HG03439 (cell line): Measurements from ENCODE around the gene PPP1R3G.
"Not testable (repeated sequence)": the region's sequence is repeated elsewhere in the genome, so short reads cannot be mapped to it uniquely, and the experiment has no call there.

ENCODE experiments used
- ATAC-seq: cut with Tn5 transposase; IDR thresholded peaks from one replicate; pipeline ENCODE4 v1.9.1; 2021; ENCODE audit warnings: mild to moderate bottlenecking, moderate library complexity; ENCODE audit not compliant: unreplicated experiment

Gene PPP1R3G

DNA sequence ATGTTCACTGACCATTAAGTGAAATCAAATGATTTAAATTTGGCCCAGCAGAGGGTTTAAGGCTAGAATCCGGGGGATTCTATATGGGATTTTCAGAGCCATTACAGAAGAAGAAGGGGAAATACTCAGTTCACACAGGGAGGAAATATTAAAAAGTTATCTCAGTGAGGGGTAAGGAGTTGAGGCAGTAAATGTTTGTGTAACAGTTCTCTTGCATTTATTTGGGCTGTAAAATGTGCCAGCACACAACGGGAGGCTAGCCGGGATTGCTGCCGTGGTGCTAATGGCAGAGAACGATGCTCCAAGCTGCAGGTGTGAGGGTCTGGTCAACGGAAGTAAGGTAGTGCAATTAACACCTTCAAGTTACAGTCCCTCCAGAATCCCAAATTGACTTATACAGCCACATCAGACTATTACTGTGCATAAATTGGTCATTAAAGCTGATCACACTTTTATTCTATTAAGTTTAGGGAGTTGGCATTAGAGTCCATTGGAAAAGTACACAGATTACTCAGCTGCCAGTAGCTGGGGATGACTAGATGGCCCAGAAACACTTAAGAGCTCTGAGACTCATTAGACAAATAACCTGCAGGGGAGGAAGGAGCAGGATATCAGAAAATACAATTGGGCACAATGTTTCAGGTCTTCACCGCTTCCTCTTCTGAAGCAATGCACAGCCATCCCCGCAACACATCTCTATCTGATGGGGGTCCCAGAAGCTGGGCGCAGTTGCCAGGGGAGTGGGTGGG, 31.3 kb downstream of the PPP1R3G start:
- no peak for ATAC-seq

DNA sequence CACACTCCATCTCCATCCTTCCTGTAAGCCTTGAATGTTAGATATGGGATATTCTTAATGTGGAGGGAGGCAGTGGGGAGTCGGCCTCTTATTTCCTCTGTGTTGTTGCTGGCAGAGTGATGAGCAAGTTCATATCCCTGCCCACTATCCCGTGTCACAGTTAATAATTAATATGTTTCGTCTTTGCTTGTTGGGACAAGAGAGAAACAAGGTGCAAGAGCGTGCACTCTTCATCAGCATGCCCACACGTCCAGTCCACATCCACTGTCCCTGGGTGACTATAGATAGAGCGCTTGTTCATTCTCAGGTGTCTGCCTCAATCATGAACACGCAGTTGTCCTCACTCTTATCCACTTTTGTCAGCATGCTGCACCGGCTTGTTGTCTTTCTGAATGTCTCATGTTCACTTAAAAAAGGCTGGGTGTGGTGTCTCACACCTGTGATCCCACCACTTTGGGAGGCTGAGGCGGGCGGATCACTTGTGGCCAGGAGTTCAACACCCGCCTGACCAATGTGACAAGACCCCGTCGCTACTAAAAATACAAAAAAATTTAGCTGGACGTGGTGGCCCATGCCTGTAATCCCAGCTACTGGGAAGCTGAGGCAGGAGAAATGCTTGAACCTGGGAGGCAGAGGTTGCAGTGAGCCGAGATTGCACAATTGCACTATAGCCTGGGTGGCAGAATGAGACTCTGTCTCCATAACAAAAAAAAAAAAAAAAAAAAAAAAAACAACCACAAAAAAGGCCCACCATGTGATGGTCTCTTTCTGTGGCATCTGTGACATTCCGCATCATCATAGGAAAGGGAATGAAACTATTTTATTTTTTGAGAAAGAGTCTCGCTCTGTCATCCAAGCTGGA, 34.2 kb downstream of the PPP1R3G start:
- no peak for ATAC-seq

DNA sequence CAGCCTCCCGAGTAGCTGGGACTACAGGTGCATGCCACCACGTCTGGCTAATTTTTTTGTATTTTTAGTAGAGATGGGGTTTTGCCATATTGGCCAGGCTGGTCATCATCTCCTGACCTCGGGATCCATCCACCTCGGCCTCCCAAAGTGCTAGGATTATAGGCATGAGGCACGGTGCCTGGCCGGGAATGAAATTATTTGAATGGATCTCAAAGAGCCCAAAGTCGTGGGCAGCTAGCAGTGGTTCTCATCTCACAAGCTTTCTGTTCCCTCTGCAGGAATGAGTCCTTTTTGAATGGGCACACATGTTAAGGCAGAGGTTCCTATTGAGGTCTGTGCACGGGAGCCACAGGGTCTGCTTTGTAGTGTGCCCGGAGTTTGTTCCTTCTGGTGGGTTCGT, 34.9 kb downstream of the PPP1R3G start:
- no peak for ATAC-seq

DNA sequence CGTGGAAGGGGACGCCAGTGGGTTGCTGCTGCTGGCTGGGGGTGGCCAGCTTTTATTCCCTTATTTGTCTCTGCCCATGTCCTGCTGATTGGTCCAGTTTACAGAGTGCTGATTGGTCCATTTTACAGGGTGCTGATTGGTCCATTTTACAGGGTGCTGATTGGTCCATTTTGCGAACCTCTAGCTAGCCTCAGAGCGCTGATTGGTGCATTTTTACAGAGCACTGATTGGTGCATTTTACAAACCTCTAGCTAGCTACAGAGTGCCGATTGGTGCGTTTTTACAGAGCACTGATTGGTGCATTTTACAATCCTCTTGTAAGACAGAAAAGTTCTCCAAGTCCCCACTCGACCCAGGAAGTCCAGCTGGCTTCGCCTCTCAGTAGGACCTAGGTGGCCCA, 35.4 kb downstream of the PPP1R3G start:
- ATAC-seq, result not testable (repeated sequence)

DNA sequence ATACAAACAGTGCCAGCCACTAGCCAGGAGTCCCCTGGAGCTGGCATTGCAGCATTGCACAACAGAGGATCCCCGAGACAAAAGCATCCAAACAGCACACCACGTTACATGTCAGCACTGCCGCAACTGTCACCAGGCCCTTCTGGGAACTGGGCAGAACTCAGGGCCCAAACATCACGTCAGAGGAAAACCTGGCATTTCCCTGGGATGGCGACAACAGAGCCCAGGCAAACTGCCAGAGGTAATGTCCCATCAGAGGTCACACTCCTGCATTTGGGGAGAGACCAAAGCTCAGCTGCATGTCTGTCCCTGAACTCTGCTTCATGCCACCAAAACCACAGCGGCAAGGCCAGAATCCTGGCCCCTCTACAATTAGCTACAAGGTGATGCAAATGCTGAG, 36.3 kb downstream of the PPP1R3G start:
- no peak for ATAC-seq

DNA sequence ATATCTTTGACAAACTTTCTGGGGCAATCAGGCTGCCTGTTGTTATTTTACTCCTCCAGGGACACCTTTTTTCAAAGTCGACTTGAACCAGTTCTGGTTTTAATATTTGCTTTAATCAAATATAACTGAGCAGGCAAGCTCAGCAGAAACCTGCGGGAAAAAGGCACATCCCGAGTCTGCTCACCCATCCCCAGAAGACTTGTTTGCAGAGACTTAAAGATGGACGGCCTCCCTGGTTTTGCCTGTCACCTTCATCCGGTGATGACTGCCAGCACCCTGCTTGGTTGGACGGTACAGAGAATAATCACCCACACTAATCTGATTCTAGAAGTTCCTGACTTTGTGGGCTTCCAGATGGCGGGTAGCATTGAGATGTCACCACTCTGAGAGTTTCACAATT, 36.8 kb downstream of the PPP1R3G start:
- no peak for ATAC-seq

DNA sequence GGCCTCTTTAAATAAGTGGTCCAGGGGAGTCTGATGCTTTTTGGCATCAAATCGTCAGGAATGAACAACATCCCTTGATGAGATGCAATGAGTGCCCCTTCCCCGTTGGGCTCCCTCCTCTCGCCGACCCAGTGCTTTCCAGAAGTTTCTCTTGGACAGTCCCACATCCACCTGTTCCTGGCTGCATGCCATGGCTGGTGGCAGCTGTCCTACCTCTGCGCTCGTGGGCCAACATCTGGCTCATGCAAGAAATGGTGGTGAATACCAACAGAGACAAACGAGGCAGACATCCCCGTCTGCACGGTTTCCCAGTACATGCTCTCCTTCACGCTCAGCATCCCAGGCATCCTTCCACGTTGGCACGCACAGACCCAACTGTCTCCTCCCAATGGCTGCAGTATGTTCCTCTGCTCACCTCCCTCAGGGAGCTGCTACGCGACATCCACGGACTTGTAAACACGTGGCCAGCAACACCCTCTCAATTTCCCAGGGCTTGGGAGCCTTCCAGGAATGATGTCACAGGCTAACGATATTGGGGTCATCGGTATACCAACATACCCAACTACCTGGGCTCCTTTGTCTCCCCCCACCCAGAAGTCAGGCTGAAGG, 37.5 kb downstream of the PPP1R3G start:
- no peak for ATAC-seq

DNA sequence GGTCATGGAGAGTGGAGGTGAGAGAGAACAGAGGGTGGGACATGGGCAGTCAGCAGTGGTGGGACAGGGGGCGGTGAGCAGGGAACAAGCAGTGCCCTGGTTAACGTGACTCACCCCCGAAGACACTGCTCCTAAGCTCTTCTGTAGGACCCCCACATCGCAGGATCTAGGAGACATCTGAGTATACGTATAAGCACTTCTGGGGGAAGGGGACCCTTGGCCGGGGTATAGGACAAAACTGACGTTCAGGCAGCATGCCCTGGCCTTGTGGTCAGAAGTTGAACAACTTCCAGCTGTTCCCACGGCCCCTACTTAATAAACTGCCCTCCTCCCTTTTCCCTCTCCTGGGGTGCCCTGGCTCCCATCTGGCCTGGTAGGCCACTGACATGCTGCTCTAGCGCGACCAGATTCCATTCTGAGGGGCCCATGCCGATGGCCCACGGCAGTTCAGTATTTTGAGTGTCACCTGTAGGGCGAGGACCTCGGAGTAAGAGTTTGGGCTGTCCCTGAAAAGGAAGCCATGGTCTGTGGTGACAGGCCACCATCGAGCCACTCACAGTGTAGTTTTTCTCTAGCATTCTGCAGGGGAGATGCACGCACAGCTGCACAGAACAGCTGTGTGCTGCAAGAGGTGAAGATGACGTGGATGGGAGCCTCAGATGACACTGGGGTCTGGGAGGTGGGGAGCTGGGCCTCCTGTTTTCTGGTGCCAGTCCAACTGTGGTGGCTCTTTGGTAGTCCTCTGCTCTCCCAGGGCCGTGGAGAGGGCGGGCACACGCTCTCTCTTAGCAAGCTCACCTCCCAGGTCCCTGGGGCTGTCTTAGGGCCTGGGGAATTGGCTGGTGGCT, 38.4 kb downstream of the PPP1R3G start:
- ATAC-seq, result no peak

DNA sequence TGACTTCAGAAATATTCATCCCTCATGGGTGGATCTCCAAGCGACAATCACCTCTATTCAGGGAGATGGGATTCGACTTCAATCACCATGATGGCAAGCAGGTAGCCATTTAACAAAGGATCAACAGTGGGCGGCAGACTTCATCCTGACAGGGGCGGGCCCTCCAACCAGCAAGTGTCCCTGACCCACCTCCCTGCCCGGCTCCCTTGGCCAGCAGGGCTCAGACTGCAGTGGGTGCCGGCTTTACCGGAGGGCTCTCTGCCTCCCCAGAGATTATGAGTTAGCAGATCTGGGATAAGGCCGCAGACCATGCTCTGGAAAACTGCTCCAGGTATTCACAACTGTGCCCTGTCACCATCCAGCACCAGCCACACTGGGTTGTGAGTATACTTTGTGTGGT, 39.4 kb downstream of the PPP1R3G start:
- no peak for ATAC-seq

DNA sequence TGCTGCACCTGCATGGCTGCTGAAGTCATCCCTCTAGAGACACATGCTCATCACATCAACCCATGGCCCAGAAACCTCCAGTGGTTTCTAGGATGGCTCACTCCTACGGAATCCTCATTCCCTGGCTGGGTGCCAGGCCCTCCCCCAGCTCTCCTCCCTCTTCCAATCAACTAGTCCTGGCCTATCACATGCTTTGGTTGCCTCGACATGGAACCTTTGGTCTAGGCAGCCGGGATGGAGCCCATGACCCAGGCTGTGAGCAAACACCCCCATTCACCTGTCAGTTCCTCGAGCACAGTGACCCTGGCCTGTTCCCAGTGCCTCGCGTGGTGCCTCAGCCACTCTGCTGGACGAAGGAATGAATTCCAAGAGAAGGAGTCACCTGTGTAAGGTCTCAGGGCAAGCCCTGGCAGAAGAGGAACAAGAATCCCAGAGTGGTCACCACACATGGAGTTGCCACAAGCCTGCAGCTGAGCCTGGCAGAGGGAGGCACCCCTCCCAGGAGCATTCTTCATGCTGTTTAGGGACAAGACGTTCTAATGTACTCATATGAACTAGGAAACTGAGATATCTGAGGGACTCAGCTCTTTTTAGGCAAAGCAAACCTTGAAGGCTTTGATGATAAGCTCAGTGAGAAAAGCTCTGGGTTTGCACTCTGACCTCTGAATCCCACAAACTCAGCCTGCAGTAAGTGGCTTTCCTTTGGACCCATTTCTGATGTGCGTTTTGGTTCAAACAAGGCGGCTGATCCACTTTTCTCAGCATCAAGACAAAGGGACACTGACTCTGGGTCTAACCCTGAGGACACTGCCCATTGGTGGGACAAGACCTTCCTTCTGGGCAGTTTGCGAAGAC, 40.2 kb downstream of the PPP1R3G start:
- ATAC-seq, result no peak

DNA sequence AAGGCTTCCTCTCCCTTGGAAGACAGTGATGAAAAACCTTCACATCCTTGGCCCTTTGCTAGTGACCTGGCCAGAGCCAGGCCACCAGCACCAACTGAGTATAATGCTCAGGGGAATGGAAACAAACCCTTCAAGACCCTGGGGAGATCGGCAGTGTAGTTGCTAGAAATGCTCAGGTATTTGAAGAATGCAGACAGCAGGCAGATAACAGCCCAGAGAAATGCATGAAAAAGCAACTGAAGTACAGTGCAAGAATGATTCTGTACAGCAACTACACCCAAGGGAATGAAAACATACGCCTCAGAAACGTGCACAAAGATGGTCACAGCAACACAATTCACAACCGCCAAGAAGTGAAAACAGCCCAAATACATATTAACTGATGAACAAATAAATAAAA, 41.1 kb downstream of the PPP1R3G start:
- no peak for ATAC-seq

DNA sequence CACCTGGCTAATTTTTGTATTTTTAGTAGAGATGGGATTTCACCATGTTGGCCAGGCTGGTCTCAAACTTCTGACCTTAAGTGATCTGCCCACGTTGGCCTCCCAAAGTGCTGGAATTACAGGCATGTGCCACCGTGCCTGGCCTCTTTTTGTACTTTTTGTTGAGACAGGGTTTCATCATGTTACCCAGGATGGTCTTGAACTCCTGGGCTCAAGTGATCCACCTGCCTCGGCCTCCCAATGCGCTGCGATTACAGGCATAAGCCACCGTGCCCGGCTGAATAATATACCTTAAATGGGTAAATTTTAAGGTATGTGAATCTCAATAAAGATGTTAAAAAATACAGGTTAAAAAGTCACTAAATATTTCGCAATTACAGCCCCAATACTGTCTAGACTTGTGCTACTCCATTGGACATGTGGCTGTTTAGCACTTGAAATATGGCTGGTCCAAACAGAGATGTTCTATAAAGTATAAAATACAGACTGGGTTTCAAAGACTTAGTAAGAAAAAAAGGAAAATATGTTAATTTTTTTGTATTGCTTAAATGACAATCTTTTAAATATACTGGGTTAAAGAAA, 42.1 kb downstream of the PPP1R3G start:
- ATAC-seq, result no peak

DNA sequence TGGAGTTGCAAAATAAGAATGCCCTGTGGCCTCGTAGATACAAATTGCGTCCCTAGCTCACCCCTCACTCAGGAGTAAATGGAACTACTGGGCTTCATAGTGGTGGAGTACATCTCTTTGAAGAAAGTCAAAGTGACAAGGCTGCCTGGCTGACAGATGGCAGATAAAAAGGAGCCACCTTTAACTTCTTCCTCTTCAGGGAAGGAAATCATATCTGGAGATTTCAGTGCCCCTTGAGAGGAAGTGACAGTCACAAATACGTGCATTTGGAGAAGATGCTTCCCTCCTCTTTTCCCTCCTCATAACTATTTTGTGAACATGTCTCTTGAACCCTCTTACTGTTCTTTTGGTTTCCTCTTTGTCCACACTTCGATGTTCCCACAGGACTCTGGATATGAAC, 43.2 kb downstream of the PPP1R3G start:
- no peak for ATAC-seq

DNA sequence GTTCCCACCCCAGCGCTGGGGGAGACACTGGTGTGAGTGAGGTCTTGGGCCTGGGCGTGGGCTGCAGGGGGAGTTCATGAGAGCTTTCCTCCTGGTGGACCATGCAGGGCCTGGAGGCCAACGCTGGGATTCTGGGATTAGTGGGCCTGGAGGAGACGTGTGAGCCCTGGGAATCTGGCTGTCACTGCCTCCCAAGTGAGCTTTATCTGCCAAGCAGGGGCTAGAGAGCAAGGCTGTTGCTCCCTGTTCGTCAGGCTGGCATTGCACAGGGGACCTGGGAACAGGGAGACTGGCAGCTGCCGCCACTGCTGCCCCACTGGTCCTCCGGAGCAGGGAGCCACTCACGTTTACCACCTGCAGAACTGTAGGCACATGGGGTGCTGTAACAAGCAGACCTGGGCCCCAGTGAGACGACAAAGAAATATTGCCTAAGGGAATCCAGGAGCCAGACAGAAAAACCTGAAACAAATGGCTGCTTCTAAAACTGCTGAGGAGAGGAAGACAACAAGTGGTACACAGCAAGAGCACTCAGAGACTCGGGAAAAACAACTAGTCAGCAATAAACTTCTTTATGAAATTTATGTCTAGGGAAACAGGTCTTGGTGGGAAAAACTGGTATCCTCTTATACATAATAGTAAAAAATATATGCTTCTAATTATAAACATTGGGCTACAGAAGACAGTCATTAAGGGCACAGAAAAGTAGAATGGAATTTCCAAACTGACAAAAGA, 45.2 kb downstream of the PPP1R3G start:
- ATAC-seq, result no peak

DNA sequence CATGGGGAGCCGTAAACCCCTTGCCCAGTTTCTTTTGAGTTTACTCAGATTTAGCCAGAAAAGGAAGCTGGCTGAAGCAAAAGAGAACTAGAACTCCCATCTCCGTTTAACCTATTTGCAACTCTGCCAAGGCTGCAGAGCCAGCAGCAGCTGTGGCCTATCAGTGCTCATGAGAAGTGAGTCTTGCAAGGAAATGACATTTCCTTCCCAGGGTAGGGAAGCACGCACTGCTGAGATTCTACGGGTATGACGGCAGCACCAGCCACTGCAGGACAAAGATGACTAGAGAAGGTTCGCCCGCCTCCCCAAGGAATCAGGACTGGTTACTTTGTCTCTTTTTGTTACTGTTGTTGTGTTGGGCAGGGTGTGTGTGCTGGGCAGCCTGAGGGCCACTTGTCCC, 47.6 kb downstream of the PPP1R3G start:
- peak; percentile 50 for ATAC-seq

DNA sequence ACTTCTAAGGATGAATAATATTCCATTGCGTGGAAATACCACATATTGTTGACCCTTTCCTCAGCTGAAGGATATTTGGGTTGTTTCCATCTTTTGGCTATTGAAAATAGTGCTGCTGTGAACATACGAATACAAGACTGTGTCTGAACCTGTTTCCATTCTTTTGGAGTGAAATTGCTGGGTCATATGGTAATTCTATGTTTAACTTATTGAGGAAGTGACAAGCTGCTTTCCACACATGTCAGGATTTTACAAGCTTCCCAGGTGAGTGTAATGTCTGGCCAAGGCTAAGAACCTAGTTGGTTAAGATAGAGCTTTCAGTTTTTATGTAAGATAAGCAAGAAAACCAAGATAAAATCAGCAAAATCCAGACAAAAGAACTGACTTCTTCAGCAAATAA, 48.8 kb downstream of the PPP1R3G start:
- no peak for ATAC-seq

DNA sequence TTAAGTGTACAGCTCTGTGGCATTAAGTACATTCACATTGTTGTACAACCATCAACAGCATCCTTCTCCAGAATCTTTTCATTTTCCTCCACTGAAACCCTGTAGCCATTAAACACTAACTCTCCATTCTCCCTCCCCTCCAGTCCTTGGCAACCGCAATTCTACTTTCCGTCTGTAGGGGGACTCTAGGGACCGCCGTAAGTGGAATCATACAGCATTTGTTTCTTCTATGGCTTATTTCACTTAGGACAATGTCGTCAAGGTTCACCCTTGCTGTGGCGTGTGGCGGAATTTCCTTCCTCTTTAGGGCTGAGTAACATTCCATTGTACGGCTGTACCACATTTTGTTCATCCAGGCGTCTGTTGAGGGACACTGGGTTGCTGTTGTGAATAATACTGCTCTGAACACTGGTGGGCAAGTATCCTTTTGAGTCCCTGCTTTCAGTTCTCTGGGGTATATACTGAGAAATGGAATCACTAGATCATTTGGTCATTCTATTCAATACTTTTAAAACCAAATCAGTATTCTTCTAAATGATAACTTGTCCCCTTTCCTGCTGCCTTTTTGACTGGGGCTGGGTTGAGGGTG, 50.7 kb downstream of the PPP1R3G start:
- peak; percentile 57 for ATAC-seq

DNA sequence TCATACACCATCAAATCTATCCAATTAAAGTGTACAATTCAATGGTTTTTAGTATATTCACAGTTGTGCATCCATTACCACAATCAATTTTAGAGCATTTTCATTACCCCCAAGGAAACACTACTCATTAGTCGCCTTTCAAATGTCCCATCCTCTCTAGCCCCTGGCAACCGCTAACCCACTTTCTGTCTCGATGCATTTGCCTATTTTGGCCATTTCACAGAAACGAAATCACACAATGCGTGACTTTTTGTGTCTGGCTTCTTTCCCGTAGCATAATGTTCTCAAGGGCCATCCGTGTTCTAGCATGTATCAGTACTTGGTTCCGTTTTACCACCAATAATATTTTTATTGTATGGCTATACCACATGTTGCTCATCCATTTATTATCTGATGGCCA, 51.7 kb downstream of the PPP1R3G start:
- no peak for ATAC-seq
